BJ (cell line): ENCODE data around the gene AFF1. TPM values are rescaled to one million over a fixed set of nuclear protein-coding genes. Genes with fewer than 3 reads are reported as not detected.

Experiments
- CTCF ChIA-PET: fragments of 350-600 bp; formaldehyde crosslinking; extraction: SDS; loops from one replicate; lab custom pipeline; 2021; ENCODE audit warnings: antibody characterized with exemption, inconsistent platforms; lab: Yijun Ruan, JAX
- POLR2A ChIA-PET: fragments of 300-600 bp; sonication (Branson Sonifier 250); formaldehyde crosslinking; extraction: SDS; loops from one replicate; lab custom pipeline; 2021; ENCODE audit warnings: antibody characterized with exemption; lab: Charles Lee
- DNase-seq: peaks from one replicate; pipeline ENCODE4 v3.0.0-alpha.2; 2011; ENCODE audit warnings: low read depth
- H3K27me3 ChIP-seq: 2 replicates; pipeline ENCODE4 v1.6.0; 2011; ENCODE audit warnings: low read length; ENCODE audit not compliant: control insufficient read depth, insufficient read depth
- H3K36me3 ChIP-seq: 2 replicates; pipeline ENCODE4 v1.5.1; 2011; ENCODE audit warnings: low read length; ENCODE audit not compliant: control insufficient read depth, insufficient read depth
- H3K4me3 ChIP-seq: 2 replicates; pipeline ENCODE4 v1.5.1; 2011; ENCODE audit warnings: low read depth, mild to moderate bottlenecking, control low read depth, low read length
- polyA plus RNA-seq: library from polyadenylated mRNA; depleted of rRNA; stranded (reverse); fragments of >200 nt; gene quantifications from 2 replicates; pipeline ENCODE4 v1.2.3, GENCODE V29; 2011
- TF ChIP-seq, protein P1 (sequence below): IDR thresholded peaks from 2 replicates; pipeline ENCODE4 v1.5.1; 2011; ENCODE audit warnings: low read depth, mild to moderate bottlenecking, control low read depth, inconsistent platforms, low read length, moderate library complexity; ENCODE audit not compliant: insufficient read depth

Gene AFF1
- polyA plus RNA-seq, 1 experiment = 11.0 TPM

DNA sequence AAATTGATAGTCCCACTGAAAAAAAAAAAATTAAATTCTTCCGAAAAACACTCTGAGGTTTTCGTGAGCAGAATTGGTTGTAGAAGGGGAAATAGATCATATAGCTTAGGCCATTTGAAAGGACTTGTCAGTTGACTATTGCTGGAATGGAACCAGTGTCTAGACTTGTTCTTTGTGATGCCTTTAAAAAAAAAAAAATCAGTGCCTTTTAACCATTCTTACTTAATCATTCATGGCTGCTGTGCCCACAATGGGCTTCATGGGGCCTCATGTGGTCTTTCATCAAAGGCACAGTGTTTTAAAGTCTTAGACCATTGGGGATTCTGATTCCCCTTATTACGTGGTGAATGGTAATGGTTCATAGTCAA is 139.3 kb downstream of the AFF1 start:
- Histone ChIP-seq H3K27me3 (no peaks in the 10 kb centered on the region), H3K4me3 (no peak overlapping the region), H3K36me3 (no peaks in the 10 kb centered on the region)
- ChIA-PET CTCF (interaction anchor here (0.7 kb wide), 1 partner anchor 19 kb away, joined by 4 read pairs; no protein-coding TSS in a partner anchor), POLR2A (no interaction called here)
- DNase-seq = no peak
- TF ChIP-seq, protein P1, sequence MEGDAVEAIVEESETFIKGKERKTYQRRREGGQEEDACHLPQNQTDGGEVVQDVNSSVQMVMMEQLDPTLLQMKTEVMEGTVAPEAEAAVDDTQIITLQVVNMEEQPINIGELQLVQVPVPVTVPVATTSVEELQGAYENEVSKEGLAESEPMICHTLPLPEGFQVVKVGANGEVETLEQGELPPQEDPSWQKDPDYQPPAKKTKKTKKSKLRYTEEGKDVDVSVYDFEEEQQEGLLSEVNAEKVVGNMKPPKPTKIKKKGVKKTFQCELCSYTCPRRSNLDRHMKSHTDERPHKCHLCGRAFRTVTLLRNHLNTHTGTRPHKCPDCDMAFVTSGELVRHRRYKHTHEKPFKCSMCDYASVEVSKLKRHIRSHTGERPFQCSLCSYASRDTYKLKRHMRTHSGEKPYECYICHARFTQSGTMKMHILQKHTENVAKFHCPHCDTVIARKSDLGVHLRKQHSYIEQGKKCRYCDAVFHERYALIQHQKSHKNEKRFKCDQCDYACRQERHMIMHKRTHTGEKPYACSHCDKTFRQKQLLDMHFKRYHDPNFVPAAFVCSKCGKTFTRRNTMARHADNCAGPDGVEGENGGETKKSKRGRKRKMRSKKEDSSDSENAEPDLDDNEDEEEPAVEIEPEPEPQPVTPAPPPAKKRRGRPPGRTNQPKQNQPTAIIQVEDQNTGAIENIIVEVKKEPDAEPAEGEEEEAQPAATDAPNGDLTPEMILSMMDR = no peak

DNA sequence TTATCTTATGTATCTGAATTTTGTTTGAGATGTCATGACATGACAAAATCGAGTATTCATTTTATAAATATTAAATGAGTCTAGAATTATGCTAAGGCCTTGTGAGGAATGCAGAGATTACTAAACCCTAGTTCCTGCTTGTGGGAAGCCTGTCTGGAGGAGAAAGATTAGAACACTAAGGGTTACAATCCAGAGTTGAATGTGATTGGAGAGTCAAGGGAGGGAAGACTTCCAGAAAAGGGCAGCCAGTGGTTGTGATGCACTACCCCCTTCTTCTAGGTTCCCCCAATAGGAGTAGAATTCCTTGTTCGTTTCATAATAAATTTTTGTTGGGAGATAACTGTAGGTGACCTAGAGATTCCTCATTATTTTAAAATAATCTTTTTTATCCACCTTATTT is 141.1 kb downstream of the AFF1 start:
- TF ChIP-seq, protein P1 = no peak
- CTCF ChIA-PET = no interaction called here
- POLR2A ChIA-PET = no interaction called here
- Histone ChIP-seq H3K36me3 (no peaks in the 10 kb centered on the region), H3K4me3 (no peak overlapping the region), H3K27me3 (no peaks in the 10 kb centered on the region)
- DNase-seq = no peak

DNA sequence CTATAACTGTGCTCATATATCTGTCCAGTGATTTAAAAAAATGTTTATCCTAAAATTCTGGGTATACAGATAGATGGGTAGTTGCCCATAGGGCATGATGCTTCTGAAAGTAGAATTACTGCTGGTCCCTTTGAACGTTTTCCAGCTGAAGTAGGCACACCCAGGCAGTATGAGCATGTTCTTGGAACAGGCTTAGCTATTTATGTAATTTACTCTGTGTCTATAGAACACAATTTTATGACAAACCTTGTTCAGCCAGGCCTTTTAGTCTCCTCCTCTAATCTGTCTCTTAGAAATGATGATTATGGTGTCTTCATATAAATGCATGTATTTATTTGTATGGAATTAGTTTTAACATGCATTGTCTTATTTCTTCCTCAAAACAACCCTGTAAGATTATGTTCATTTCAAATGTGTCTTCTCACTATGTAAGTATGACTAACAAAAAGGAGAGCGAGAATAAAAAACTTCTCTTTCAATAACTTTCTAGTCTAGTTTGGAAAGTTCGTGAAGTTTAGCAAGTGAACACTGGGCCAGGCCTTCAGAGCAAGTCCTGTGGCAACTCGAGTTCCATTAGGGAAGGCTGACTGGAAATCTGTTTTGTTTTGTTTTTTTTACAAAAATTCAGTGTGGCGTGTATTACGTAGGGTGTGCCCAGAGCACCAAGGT is 142.0 kb downstream of the AFF1 start:
- TF ChIP-seq, protein P1 = no peak
- Histone ChIP-seq H3K36me3 (no peaks in the 10 kb centered on the region), H3K4me3 (no peak overlapping the region), H3K27me3 (no peaks in the 10 kb centered on the region)
- POLR2A ChIA-PET = no interaction called here
- no peak for DNase-seq
- CTCF ChIA-PET = no interaction called here

DNA sequence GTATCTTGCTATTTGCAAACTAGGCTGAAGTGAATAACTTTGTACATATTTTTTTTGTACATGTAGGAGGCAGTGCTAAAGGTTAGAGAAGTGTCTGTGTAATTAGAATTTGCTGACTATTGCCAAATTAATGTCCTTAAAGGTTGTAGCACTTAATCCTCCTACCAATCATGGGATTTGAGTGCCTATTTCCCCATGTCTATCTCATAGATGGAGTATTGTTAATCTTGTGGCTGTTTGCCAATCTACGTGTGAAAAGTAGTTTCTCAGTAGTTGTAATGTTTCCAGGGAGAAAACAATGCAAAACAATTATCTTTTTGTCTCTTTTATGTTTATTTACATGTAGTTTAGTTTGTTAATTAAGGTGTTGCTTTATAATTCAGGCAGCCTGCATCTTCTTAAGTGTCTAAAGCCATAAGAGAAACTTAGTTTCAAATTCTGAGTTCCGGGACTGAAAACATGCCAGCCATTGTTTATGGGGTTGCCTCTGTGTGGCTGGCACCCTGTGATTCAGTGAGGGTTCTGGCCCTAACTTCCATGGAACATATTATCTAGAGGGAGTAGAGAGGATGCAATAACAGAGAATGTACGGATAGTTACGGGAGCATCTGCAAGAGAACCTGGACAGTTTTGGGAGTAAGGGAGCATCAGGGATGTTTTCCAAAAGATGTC is 143.2 kb downstream of the AFF1 start:
- CTCF ChIA-PET = interaction anchor here (0.6 to 2.1 kb wide), 3 partner anchors 15 to 156 kb away, joined by 4 to 8 read pairs (median 5); no protein-coding TSS in a partner anchor
- POLR2A ChIA-PET = no interaction called here
- Histone ChIP-seq H3K27me3 (no peaks in the 10 kb centered on the region), H3K4me3 (no peak overlapping the region), H3K36me3 (no peaks in the 10 kb centered on the region)
- DNase-seq = no peak
- TF ChIP-seq, protein P1 = no peak

DNA sequence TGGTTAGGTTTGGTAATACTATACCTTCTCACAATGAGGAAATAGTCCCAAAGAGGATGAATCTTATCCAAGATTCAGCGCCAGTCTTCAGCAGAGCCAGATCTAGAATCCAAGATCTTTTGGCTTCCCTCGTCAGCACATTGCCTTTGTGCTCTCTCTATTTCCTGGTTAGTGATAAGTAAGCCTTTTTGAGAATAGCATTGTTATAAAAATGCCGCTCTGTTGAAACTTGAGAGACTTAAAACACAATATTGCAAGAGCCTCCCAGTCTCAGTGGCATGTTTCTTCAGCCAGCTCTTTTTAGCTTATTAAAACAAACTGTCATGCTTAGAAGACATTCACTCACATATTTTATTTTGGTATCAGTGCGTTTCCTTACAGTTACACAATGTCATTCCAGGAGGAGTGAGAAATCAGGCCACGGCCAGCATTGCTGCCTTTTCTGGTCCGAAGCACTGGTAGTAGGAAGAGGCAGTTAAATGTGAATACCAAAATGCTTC is 144.2 kb downstream of the AFF1 start:
- Histone ChIP-seq H3K27me3 (no peaks in the 10 kb centered on the region), H3K36me3 (no peaks in the 10 kb centered on the region), H3K4me3 (no peak overlapping the region)
- ChIA-PET CTCF (interaction anchor here (0.9 to 2.1 kb wide), 4 partner anchors 14 to 157 kb away, joined by 3 to 8 read pairs (median 6); no protein-coding TSS in a partner anchor), POLR2A (no interaction called here)
- TF ChIP-seq, protein P1 = no peak
- DNase-seq = peak; percentile 65
